Nephron progenitor cell (in vitro differentiated cells): ENCODE data around the gene ENOX1.
A peak's percentile ranks its signal among the peaks of the same experiment; 100 is the strongest.

ENCODE experiments used
- DNase-seq: peaks from one replicate; pipeline ENCODE4 v3.0.0; 2021
- H3K27ac Mint-ChIP-seq: 2 replicates; pipeline ENCODE4 v1.8.0; 2021; ENCODE audit warnings: mild to moderate bottlenecking, moderate library complexity, mixed read lengths
- H3K27me3 Mint-ChIP-seq: 2 replicates; pipeline ENCODE4 v1.8.0; 2021; ENCODE audit warnings: mild to moderate bottlenecking, low read depth, mixed read lengths; ENCODE audit not compliant: poor library complexity
- H3K36me3 Mint-ChIP-seq: 2 replicates; pipeline ENCODE4 v1.8.0; 2021; ENCODE audit warnings: low read depth, mixed read lengths
- H3K4me1 Mint-ChIP-seq: 2 replicates; pipeline ENCODE4 v1.8.0; 2021; ENCODE audit warnings: mixed read lengths
- H3K4me3 Mint-ChIP-seq: 2 replicates; pipeline ENCODE4 v1.8.0; 2021; ENCODE audit warnings: mild to moderate bottlenecking, moderate library complexity, mixed read lengths
- H3K9me3 Mint-ChIP-seq: 2 replicates; pipeline ENCODE4 v1.8.0; 2021; ENCODE audit warnings: mild to moderate bottlenecking, moderate library complexity, mixed read lengths
- CTCF ChIP-seq: fragments of 200-600 bp; sonication (generic); IDR thresholded peaks from 2 replicates; pipeline ENCODE4 v1.5.0; 2021; ENCODE audit warnings: antibody characterized with exemption

The ENOX1 gene

DNA sequence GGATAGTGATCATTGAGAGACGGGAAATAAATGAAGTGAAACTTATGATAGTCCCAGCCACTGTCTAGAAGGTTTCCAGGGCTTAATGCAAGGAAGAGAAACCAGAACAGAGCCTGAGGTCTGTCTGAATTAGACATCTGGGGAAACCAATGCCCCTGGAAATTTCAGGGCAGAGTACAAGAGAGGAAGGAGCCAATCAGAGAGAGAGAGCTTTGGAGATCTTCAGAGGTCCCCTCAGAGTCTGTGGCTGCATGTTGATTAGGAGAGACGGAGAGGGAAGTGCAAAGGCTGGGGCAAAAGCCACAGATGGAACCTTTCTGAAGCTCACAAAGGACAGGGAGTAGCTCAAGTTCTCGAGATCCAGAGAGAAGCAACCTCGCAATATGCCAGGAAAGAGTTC is 385.4 kb downstream of the ENOX1 start:
- DNase-seq, result no peak
- Mint-ChIP-seq H3K9me3 (no peaks in the 10 kb centered on the region), H3K4me1 (peaks cover 8% of the 10 kb centered on the region), H3K4me3 (no peak overlapping the region), H3K27me3 (peaks cover 3% of the 10 kb centered on the region), H3K27ac (peak overlapping the region; percentile 1), H3K36me3 (peaks cover 3% of the 10 kb centered on the region)
- TF ChIP-seq CTCF, result no peak

GRCh38 chr13:43397111-43397510 is 389.7 kb downstream of the ENOX1 start:
- no peaks in the 10 kb centered on the region for H3K36me3 Mint-ChIP-seq
- H3K27ac Mint-ChIP-seq, result no peak overlapping the region
- no peak overlapping the region for H3K4me3 Mint-ChIP-seq
- TF ChIP-seq CTCF, result no peak
- peaks cover 3% of the 10 kb centered on the region for H3K27me3 Mint-ChIP-seq
- peaks cover 8% of the 10 kb centered on the region for H3K4me1 Mint-ChIP-seq
- DNase-seq, result no peak
- no peaks in the 10 kb centered on the region for H3K9me3 Mint-ChIP-seq

GRCh38 chr13:43391036-43391435 is 395.7 kb downstream of the ENOX1 start:
- H3K36me3 Mint-ChIP-seq, result no peaks in the 10 kb centered on the region
- no peaks in the 10 kb centered on the region for H3K27me3 Mint-ChIP-seq
- no peak for DNase-seq
- H3K4me1 Mint-ChIP-seq, result no peaks in the 10 kb centered on the region
- H3K4me3 Mint-ChIP-seq, result no peak overlapping the region
- H3K27ac Mint-ChIP-seq, result no peak overlapping the region
- TF ChIP-seq CTCF, result no peak
- H3K9me3 Mint-ChIP-seq, result no peaks in the 10 kb centered on the region

DNA sequence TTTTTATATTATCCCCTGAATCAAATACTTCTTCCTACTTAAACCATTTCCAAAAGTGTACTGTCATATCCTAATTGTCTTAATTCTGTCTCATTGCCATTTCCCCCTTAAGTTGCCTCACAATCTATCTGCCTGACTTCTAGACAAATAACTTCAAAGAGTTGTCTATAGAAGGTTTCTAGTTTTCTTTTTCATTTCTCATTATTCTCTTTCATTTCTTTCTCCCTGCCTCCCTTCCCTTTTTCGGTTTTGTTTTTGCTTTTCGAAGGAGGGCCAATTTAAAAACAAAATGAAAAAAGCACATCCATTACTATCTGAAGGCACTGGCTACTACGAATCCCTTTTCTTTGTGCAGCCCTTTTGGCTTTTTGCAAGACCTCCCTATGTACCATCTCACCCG is 396.2 kb downstream of the ENOX1 start:
- no peaks in the 10 kb centered on the region for H3K36me3 Mint-ChIP-seq
- H3K9me3 Mint-ChIP-seq, result no peaks in the 10 kb centered on the region
- H3K27ac Mint-ChIP-seq, result no peak overlapping the region
- H3K4me1 Mint-ChIP-seq, result no peaks in the 10 kb centered on the region
- no peak overlapping the region for H3K4me3 Mint-ChIP-seq
- TF ChIP-seq CTCF, result no peak
- DNase-seq, result no peak
- no peaks in the 10 kb centered on the region for H3K27me3 Mint-ChIP-seq

DNA sequence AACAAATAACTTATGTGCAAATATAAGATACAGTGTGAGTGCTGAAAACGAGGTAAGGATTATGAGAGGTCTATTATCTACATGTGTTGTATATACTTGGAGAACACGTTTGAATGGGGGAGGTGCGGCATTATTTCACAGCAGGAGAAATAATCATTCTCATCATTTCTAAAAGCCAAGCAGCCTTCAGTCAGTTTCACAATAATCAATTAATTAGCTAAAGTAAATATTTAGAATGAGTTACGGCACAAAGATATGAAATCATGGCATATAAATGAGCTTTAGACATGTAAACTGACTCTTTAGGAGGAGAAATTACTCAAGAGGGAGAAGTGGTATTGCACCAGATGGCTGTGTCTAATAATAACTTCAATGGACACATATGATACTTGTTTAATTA is 396.8 kb downstream of the ENOX1 start:
- Mint-ChIP-seq H3K36me3 (no peaks in the 10 kb centered on the region), H3K27me3 (no peaks in the 10 kb centered on the region), H3K4me1 (no peaks in the 10 kb centered on the region), H3K27ac (no peak overlapping the region), H3K4me3 (no peak overlapping the region), H3K9me3 (no peaks in the 10 kb centered on the region)
- DNase-seq, result no peak
- no peak for TF ChIP-seq CTCF

DNA sequence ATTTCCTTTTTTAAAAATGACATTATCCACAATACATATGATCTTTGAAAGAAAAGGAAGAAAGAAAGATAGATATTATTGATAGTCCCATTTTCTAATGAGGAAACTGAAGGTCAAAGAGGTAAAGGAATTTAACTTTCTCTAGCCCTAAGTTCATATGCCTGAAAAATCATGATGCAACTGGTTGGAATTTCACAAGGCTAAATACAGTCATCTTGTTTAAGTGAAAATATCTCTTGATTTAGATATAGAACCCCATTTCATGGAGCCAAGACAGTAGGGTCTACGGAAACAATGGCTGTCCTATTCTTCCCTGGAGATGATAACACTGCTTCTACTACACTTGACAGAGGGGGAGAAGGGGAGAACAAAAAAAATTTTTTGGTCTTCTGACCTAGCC is 397.2 kb downstream of the ENOX1 start:
- no peak overlapping the region for H3K27ac Mint-ChIP-seq
- no peaks in the 10 kb centered on the region for H3K36me3 Mint-ChIP-seq
- TF ChIP-seq CTCF, result no peak
- H3K4me1 Mint-ChIP-seq, result no peaks in the 10 kb centered on the region
- H3K4me3 Mint-ChIP-seq, result no peak overlapping the region
- DNase-seq, result no peak
- H3K27me3 Mint-ChIP-seq, result no peaks in the 10 kb centered on the region
- no peaks in the 10 kb centered on the region for H3K9me3 Mint-ChIP-seq
